Inflammatory macrophage treated with lipopolysaccharide for 4 hours (primary cell): ENCODE measurements around the gene HOXA11.

ENCODE experiments used
- DNase-seq: peaks from one replicate; pipeline ENCODE4 v3.0.0-alpha.2; 2020

HOXA11 gene

GRCh38 chr7:27192546-27193334 lies 7.7 kb upstream of the HOXA11 start:
- peak; percentile 67 for DNase-seq

GRCh38 chr7:27191833-27192545 lies 7.0 kb upstream of the HOXA11 start:
- DNase-seq = no peak

- no peak for DNase-seq
Measured at GRCh38 chr7:27191161-27191731, 6.2 kb upstream of the HOXA11 start.

GRCh38 chr7:27189997-27190748 lies 5.1 kb upstream of the HOXA11 start:
- DNase-seq = no peak

- DNase-seq = no peak
Measured at GRCh38 chr7:27189295-27189996, 4.4 kb upstream of the HOXA11 start.

GRCh38 chr7:27188386-27189294 lies 3.6 kb upstream of the HOXA11 start:
- no peak for DNase-seq

GRCh38 chr7:27187475-27188385 lies 2.7 kb upstream of the HOXA11 start:
- no peak for DNase-seq

- DNase-seq = no peak
Measured at GRCh38 chr7:27186668-27187474, 1.8 kb upstream of the HOXA11 start.

GRCh38 chr7:27185854-27186667 lies 1.0 kb upstream of the HOXA11 start:
- no peak for DNase-seq

GRCh38 chr7:27184337-27185012 lies 557 bp downstream of the HOXA11 start:
- no peak for DNase-seq

- DNase-seq = no peak
Measured at GRCh38 chr7:27183682-27184336, 1.2 kb downstream of the HOXA11 start.

- DNase-seq = no peak
Measured at GRCh38 chr7:27182861-27183681, 2.0 kb downstream of the HOXA11 start.

GRCh38 chr7:27182285-27182841 lies 2.7 kb downstream of the HOXA11 start:
- DNase-seq = no peak

GRCh38 chr7:27181795-27182275 lies 3.2 kb downstream of the HOXA11 start:
- no peak for DNase-seq

- no peak for DNase-seq
Measured at GRCh38 chr7:27180431-27181420, 4.3 kb downstream of the HOXA11 start.
